Tibial nerve (tissue), 3 donors: ENCODE measurements around the gene MSH5.

Experiments used
- POLR2A ChIP-seq, 2 donors: fragments of 450-650 bp; IDR thresholded peaks; one replicate each; pipeline ENCODE4 v1.6.1; 2017; ENCODE audit warnings: antibody characterized with exemption in 2 of 2, mild to moderate bottlenecking in 2 of 2, moderate library complexity in 2 of 2
- TF ChIP-seq, protein P1 (sequence below), 5 experiments: fragments of 200-600 bp in 3 of 5; fragments of 450-650 bp in 2 of 5; sonication (generic) in 3 of 5; IDR thresholded peaks; one replicate each; pipeline ENCODE4 v1.5.1; 2016 to 2019; ENCODE audit warnings: antibody characterized with exemption in 5 of 5, mild to moderate bottlenecking in 3 of 5, moderate library complexity in 2 of 5

DNA sequence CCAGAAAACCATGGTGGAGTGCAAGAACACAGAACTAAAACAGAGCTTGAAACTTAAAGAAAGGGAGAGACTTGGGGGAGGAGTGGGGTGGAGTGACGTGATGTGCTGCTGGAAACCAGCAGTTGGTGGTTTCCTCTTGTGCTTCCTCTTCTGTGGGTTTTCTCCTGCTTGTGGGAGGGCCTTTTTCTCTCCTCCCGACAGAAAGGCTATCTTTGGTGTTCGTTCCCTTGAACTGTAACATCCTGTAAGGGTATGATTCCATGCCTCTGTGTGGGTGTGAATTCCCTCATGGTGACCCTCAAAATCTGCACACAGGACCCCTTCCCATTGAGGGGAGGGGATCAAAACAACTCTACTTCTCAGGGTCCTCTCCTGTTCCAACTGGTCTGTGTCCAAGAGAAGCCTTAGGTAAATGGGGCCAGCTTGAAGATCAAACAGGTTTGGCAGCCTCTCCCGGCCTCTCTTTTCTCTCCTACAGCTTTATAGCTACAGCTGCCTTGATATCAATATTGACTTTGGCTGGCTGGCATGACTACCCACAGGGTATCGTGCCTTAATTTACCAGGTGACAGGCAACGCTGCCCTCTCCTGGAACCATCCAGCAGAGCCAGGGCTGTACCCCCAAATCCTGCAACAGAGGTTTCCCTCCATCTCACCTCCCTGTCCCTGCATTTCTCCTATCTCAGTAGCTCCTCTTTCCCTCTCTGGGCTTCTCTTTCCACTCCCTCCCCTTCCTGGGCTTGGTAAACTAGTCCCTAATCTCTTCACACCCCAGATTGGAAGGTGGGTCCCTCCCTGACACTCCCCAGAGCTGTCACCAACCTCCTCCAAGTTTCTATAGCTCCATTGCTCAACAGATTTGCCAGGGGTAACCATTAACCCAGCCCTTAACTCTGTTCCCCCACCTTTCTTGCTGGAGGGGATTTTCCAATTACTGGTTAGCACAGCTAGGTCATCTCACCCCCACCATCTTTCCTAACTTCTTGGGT, 1.5 kb upstream of the MSH5 start:
- TF ChIP-seq, protein P1, sequence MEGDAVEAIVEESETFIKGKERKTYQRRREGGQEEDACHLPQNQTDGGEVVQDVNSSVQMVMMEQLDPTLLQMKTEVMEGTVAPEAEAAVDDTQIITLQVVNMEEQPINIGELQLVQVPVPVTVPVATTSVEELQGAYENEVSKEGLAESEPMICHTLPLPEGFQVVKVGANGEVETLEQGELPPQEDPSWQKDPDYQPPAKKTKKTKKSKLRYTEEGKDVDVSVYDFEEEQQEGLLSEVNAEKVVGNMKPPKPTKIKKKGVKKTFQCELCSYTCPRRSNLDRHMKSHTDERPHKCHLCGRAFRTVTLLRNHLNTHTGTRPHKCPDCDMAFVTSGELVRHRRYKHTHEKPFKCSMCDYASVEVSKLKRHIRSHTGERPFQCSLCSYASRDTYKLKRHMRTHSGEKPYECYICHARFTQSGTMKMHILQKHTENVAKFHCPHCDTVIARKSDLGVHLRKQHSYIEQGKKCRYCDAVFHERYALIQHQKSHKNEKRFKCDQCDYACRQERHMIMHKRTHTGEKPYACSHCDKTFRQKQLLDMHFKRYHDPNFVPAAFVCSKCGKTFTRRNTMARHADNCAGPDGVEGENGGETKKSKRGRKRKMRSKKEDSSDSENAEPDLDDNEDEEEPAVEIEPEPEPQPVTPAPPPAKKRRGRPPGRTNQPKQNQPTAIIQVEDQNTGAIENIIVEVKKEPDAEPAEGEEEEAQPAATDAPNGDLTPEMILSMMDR (IDR thresholded peaks at IDR 0.05) = peak in 1 of 5 experiments; percentile 5
- TF ChIP-seq POLR2A (IDR thresholded peaks at IDR 0.05) = peak in 1 of 2 donors; percentile 24
